IPS-NIHi11 (cell line): ENCODE measurements around the gene RNASE4.

Experiments
- DNase-seq: peaks from one replicate; pipeline ENCODE4 v3.0.0; 2012; ENCODE audit warnings: mixed read lengths, low spot score

Gene RNASE4

DNA sequence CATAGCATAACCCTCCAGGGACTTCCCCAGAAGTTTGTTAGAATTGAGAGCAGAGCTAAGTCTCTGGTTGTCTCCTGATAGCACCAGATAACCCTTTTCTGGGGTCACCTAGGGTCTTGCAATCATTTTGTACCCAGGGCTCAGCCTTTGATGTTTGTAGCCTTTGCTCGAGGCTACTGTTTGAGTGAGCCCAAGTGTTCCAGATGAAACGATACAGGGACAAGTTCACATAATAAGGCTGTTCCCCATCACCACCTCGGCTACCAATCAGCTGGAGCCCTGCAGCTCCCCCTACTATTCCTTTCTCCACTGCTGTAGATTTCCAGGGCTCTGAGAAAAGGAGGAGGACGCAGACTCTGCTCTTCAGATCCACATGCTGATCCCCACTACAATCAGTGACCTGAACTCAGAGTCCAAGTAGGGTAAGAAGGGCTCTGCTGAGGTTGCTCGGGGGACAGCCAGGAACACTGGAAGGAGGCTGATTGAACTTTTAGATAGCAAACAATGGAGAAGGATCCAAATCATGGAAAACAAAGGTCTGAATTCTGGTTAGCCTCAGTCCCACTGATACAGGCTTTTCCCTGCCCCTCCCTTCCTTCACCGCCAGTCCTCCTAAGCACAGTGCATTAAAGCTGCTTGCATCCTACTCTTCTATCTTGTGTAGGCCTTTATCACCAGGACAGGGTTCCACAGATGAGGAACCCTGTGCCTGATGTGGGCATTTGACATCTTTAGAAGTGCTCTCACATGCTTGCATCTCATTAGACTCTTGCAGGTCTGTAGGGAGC is 61.4 kb downstream of the RNASE4 start, which contains the start of gene EDDM3A:
Gene EDDM3A (plus strand): TSS at position 317 of the 788 bp plus-strand sequence. CDS start 1,694 bp downstream, outside the sequence.
- DNase-seq, result no peak

- DNase-seq, result no peak
These were observed 62.2 kb downstream of the RNASE4 start for GRCh38 chr14:20746566-20746965.

DNA sequence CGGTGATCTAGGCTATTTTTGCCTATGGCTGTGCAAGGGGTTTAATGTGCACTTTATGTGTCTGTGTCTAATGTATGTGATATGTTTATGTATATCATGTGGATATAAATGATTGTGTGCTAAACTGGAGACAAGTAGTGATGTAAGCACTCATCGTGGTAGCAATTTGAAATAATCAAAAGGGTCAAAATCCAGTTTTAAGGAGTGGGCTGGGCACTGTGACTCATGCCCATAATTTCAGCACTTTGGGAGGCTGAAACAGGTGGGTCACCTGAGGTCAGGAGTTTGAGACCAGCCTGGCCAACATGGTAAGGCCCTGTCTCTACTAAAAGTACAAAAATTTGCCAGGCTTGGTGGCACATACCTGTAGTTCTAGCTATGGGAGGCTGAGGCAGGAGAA is 64.1 kb downstream of the RNASE4 start:
- DNase-seq, result no peak

DNA sequence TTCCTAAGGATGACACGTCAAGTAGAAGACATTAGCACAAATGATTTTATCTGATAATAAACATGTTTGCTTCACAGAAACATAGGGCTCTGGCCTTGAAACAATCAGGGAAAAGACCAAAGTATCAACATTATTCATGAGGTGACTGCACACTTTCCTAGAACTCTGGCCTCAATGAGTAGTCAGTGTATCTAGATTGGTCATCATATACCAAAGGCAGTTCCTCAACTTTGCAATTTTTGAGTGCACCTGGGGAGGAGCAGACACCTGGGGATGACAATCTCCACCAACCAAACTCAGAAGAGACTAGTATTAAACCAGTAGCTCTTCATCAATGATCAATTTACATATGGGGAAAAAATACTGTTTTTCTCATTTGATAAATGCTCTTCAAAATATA is 65.8 kb downstream of the RNASE4 start:
- DNase-seq, result no peak
